AG09309 (cell line): ENCODE measurements around the gene FBLN7.

Experiments
- DNase-seq: peaks from one replicate; pipeline ENCODE4 v3.0.0-alpha.2; 2010; ENCODE audit warnings: low read depth
- H3K4me3 ChIP-seq: 2 replicates; pipeline ENCODE4 v1.5.1; 2011; ENCODE audit warnings: mild to moderate bottlenecking, low read depth, low read length, moderate library complexity; ENCODE audit not compliant: control insufficient read depth
- TF ChIP-seq, protein P1 (sequence below): IDR thresholded peaks from 2 replicates; pipeline ENCODE4 v1.5.1; 2011; ENCODE audit warnings: mild to moderate bottlenecking, low read depth, low read length, inconsistent platforms; ENCODE audit not compliant: insufficient read depth, control insufficient read depth; ENCODE audit errors: missing control alignments

FBLN7 gene

DNA sequence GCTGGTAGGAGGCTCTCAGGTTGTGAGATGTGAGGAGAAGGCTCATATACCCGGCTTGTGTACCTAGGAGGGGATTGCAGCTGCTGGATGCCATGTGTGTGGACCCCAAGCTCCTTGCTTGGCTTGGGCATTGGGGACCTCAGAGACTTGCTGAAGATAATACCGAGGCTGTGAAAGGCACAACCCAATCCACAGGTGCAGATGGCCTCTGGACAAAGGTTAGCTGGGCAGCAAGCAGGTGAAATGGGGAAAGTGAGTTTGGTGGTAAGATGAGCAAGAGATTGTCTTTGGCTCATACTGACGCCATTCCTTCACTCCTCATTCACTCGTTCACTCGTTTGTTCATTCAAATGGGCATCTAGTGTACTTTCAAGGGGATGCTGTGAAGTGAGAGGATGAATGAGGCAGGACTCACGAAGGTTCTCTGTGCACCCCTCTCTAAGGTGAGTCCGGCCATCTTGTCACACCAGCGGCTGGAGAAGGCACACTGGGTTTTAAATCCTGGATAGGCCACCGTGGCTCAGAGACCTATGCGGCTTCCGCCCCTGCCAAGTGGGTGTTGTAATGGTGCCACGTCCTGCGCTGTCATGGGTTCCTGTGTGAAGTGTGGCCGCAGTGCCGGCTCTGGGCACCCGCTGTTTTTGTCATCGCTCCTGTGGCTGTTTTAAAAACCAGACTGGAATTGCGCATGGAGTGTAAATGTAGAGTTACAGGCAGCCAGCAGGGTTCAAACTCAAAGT lies 13.7 kb downstream of the FBLN7 start:
- TF ChIP-seq, protein P1, sequence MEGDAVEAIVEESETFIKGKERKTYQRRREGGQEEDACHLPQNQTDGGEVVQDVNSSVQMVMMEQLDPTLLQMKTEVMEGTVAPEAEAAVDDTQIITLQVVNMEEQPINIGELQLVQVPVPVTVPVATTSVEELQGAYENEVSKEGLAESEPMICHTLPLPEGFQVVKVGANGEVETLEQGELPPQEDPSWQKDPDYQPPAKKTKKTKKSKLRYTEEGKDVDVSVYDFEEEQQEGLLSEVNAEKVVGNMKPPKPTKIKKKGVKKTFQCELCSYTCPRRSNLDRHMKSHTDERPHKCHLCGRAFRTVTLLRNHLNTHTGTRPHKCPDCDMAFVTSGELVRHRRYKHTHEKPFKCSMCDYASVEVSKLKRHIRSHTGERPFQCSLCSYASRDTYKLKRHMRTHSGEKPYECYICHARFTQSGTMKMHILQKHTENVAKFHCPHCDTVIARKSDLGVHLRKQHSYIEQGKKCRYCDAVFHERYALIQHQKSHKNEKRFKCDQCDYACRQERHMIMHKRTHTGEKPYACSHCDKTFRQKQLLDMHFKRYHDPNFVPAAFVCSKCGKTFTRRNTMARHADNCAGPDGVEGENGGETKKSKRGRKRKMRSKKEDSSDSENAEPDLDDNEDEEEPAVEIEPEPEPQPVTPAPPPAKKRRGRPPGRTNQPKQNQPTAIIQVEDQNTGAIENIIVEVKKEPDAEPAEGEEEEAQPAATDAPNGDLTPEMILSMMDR = no peak
- DNase-seq = no peak
- H3K4me3 ChIP-seq = no peak overlapping the region

DNA sequence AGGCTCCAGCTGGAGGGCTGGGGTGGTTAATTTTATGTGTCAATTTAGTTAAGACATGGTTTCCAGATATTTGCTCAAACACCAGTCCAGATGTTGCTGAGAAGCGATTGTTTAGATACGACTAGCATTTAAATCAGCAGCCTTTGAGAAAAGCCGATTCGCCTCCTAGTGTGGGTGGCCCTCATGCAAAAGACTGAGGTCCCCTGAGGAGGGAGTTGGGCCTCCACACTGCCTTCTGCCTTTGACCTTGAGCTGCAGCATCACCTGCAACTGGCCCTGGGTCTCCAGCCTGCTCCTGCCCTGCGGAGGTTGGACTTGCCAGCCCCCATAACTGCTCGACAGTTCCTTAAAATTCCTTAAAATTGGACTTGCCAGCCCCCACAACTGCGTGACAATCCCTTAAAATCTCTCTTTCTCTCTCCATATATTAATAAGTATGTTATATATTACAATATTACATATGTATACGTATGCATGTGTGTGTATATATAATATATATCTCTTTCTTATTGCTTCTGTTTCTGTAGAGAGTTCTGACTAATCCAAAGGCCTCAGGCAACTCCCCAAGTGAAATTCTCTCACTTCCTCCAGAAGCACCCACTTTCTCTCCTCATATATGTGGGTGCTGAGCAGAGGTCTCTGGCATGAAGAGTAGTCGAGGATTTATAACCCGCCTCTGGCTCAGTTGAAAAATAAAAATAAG lies 14.4 kb downstream of the FBLN7 start:
- DNase-seq = no peak
- no peak overlapping the region for H3K4me3 ChIP-seq
- TF ChIP-seq, protein P1 = no peak

DNA sequence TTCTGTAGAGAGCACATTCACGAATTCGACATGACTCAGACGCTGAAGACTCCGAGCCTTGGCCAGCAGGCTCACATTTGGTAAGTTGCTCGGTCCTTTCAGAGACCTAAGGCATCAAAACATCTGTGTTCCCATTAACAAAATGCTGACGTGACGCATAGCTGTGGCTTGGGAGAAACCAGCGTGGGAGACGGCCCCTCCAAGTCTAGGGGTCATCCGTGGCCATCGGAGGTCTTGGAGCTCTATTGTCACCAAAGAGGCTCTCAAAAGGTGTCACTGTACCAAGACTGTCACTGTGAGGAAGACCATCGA lies 14.9 kb downstream of the FBLN7 start:
- no peak overlapping the region for H3K4me3 ChIP-seq
- DNase-seq = peak; percentile 93
- TF ChIP-seq, protein P1 = no peak

DNA sequence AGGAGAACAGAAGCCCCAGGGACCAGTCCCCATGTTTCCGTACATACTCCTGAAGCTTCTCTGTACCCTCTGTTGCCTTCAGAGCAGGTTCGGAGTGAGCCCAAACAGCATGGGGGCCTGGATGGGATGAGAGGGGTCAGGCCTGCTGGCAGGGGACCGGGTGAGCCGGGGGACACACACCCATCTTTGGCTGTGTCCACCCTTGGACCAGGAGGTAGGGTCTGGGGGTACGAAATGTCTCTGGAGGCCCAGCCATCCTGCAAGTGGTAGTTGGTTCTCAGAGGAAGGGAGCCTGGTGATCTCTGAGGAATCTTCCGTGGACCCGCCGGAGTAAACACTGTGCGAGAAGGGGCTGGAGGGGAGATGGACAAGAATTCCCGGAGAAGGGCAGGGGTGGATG lies 15.3 kb downstream of the FBLN7 start:
- DNase-seq = no peak
- TF ChIP-seq, protein P1 = no peak
- no peak overlapping the region for H3K4me3 ChIP-seq

DNA sequence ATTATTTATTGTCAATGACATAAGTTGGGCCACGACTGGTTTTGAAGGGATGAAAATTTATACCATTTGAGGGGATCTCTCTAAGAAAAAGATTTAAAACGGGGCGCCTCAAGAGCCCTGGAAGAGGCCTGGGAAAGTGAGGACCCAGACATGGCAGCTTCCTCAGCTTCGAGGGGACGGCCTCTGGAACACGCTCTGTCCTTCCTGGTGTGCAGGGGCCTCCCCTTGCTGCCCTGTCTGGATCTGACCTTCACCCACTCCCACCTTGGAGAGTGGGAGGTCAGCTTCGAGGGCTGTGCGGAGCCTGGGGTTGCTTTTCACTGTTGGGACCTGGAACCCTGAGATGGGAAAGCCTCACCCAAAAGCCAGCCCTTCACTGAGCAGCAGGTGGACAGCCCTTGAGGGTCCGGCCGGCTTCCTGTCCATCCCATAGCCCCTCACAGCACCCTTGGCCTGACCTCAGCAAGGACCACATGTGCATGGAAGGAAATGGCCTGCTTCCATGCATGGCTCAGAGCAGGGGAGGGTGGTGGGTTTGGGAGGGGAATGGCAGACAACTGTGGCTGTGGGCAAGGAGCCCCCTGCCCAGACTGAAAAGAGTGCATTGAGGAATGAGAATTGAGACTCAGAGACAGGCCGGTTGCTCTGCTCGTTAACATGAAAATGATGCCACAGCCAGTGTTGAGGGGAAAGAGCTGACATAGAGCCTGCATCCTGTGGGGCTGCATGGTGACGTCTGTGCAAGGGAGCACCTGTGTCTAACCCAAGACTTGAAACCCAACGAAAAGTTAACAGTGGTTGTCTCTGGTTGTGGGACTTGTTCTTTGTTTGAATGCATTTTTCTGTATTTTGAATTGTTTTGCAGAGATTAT lies 16.3 kb downstream of the FBLN7 start:
- H3K4me3 ChIP-seq = no peak overlapping the region
- no peak for DNase-seq
- TF ChIP-seq, protein P1 = no peak

DNA sequence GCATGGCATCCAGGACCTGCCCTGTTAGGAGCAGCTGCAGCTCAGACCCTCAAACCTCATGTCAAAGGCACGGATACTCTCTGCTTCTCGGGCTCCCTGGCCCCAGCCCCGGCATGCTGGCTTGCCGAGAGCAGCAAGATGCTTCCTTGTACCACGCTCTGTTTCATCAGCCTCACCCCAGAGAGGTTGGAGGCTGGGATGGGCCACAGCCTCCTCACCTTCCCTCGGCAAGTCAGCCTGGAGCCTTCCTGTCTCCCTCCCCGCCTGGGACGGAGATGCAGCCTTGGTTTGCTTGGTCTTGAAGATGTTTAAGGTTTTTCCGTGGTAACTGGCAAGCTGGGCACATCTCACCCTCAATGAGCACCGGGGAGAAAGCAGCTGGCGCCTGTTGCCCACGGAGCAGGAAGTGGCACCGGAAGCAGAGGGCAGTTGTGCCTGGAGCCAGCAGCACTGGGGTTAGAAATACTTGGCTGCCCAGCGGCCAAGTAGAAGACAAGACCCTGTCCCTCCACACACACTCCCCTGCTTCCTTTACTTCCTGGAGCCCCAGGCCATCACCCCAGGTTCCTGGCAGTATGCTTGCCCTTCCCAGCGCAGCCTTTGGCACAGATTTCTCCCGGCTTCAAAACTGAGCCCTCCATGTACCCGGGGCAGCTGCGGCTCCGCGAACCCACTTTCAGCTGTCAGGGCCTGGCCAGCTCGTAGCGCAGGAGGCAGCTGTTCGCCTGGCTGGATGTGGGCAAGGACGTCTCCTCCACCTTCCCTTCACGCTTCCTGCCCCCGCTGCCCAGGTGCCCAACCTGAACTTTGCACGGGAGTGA lies 17.4 kb downstream of the FBLN7 start:
- no peak for DNase-seq

More for the DNA sequence above, 17.4 kb downstream of the FBLN7 start:
- TF ChIP-seq, protein P1 = no peak
- H3K4me3 ChIP-seq = no peak overlapping the region
